Vagina (tissue), 2 donors: ENCODE measurements around the gene GATAD2B. TPM values are rescaled to one million over a fixed set of nuclear protein-coding genes. Genes with fewer than 3 reads are reported as not detected.

Experiments
- DNase-seq, 2 donors: peaks; one replicate each; pipeline ENCODE4 v3.0.0-alpha.2; 2017; ENCODE audit errors: extremely low spot score in 2 of 2
- H3K27ac ChIP-seq: fragments of 200-600 bp; sonication (generic); one replicate; pipeline ENCODE4 v1.5.1; 2019
- H3K27me3 ChIP-seq: fragments of 200-600 bp; sonication (generic); one replicate; pipeline ENCODE4 v1.5.1; 2019
- H3K36me3 ChIP-seq, 2 donors: fragments of 200-600 bp; sonication (generic); one replicate each; pipeline ENCODE4 v1.5.1; 2017 to 2019
- H3K4me1 ChIP-seq: fragments of 200-600 bp; sonication (generic); one replicate; pipeline ENCODE4 v1.5.1; 2019
- H3K4me3 ChIP-seq, 2 donors: fragments of 200-600 bp; sonication (generic); 1 replicate in 1 of 2; 2 replicates in 1 of 2; pipeline ENCODE4 v1.5.1; 2016 to 2019
- H3K9me3 ChIP-seq: fragments of 200-600 bp; sonication (generic); one replicate; pipeline ENCODE4 v1.5.1; 2019
- CTCF ChIP-seq, 3 experiments: fragments of 450-650 bp in 2 of 3; fragments of 200-600 bp in 1 of 3; sonication (generic) in 1 of 3; IDR thresholded peaks; one replicate each; pipeline ENCODE4 v1.5.1; 2017 to 2019; ENCODE audit warnings: antibody characterized with exemption in 3 of 3, mild to moderate bottlenecking in 2 of 3, moderate library complexity in 2 of 3
- POLR2A ChIP-seq, 2 donors: fragments of 450-650 bp; IDR thresholded peaks; one replicate each; pipeline ENCODE4 v1.6.1; 2017; ENCODE audit warnings: antibody characterized with exemption in 2 of 2, mild to moderate bottlenecking in 2 of 2, moderate library complexity in 2 of 2
- POLR2AphosphoS5 ChIP-seq, 2 donors: sonication (generic); formaldehyde crosslinking; IDR thresholded peaks; one replicate each; pipeline ENCODE4 v1.9.0; 2017; ENCODE audit warnings: antibody characterized with exemption in 2 of 2, mild to moderate bottlenecking in 2 of 2, low read depth in 1 of 2; ENCODE audit not compliant: insufficient read depth in 1 of 2
- intact Hi-C: fragments of 100-400 bp; cut with DNase I; formaldehyde crosslinking; loops from one replicate; pipeline ENCODE4 v1.15.1; 2023
- total RNA-seq: library from RNA; depleted of rRNA; stranded (reverse); fragments of >200 nt; gene quantifications from one replicate; pipeline ENCODE4 v1.2.3, GENCODE V29; 2016

Gene GATAD2B
- total RNA-seq, 1 donor from 2014 or later, result 24.1 TPM

- Histone ChIP-seq H3K9me3 (no peaks in the 10 kb centered on the region), H3K4me3 (no peak overlapping the region), H3K27ac (no peak overlapping the region), H3K27me3 (no peaks in the 10 kb centered on the region), H3K4me1 (no peaks in the 10 kb centered on the region), H3K36me3 (no peaks in the 10 kb centered on the region)
- TF ChIP-seq CTCF (IDR thresholded peaks at IDR 0.05) (no peak), POLR2AphosphoS5 (IDR thresholded peaks at IDR 0.05; ENCODE audit: insufficient read depth in 1 of 2, low read depth in 1 of 2) (no peak), POLR2A (IDR thresholded peaks at IDR 0.05) (no peak)
- intact Hi-C loops, result no loop called here
- DNase-seq, result no peak
Observed at GRCh38 chr1:153800516-153800915, 122.3 kb downstream of the GATAD2B start.

GRCh38 chr1:153799566-153800465 lies 123.0 kb downstream of the GATAD2B start:
- no peak for DNase-seq
- no peaks in the 10 kb centered on the region for H3K27me3 ChIP-seq
- H3K36me3 ChIP-seq, result no peaks in the 10 kb centered on the region
- H3K27ac ChIP-seq, result no peak overlapping the region
- TF ChIP-seq POLR2AphosphoS5 (IDR thresholded peaks at IDR 0.05; ENCODE audit: insufficient read depth in 1 of 2, low read depth in 1 of 2) (no peak), POLR2A (IDR thresholded peaks at IDR 0.05) (no peak), CTCF (IDR thresholded peaks at IDR 0.05) (no peak)
- intact Hi-C loops, result loop anchor here (5.0 to 10.0 kb wide), 2 partner anchors 145 to 187 kb away; partner anchors contain the start of genes DENND4B and RAB13
- no peaks in the 10 kb centered on the region for H3K4me1 ChIP-seq
- no peak overlapping the region for H3K4me3 ChIP-seq
- no peaks in the 10 kb centered on the region for H3K9me3 ChIP-seq

GRCh38 chr1:153799016-153799415 lies 123.8 kb downstream of the GATAD2B start:
- Histone ChIP-seq H3K36me3 (no peaks in the 10 kb centered on the region), H3K9me3 (no peaks in the 10 kb centered on the region), H3K4me3 (no peak overlapping the region), H3K4me1 (no peaks in the 10 kb centered on the region), H3K27ac (no peak overlapping the region), H3K27me3 (no peaks in the 10 kb centered on the region)
- intact Hi-C loops, result loop anchor here (5.0 to 10.0 kb wide), 2 partner anchors 146 to 188 kb away; partner anchors contain the start of genes DENND4B and RAB13
- TF ChIP-seq CTCF (IDR thresholded peaks at IDR 0.05) (no peak), POLR2AphosphoS5 (IDR thresholded peaks at IDR 0.05; ENCODE audit: insufficient read depth in 1 of 2, low read depth in 1 of 2) (no peak), POLR2A (IDR thresholded peaks at IDR 0.05) (no peak)
- no peak for DNase-seq

GRCh38 chr1:153798468-153798780 lies 124.3 kb downstream of the GATAD2B start:
- Histone ChIP-seq H3K27me3 (no peaks in the 10 kb centered on the region), H3K9me3 (no peaks in the 10 kb centered on the region), H3K4me1 (no peaks in the 10 kb centered on the region), H3K36me3 (no peaks in the 10 kb centered on the region), H3K27ac (no peak overlapping the region), H3K4me3 (no peak overlapping the region)
- no peak for DNase-seq
- intact Hi-C loops, result loop anchor here (5.0 to 10.0 kb wide), 2 partner anchors 146 to 189 kb away; partner anchors contain the start of genes DENND4B and RAB13
- no peak for TF ChIP-seq POLR2AphosphoS5 (IDR thresholded peaks at IDR 0.05; ENCODE audit: insufficient read depth in 1 of 2, low read depth in 1 of 2)
- TF ChIP-seq CTCF (IDR thresholded peaks at IDR 0.05), result no peak
- no peak for TF ChIP-seq POLR2A (IDR thresholded peaks at IDR 0.05)
